Hepatic stellate cell (primary cell): Measurements from ENCODE around the gene MAGEB3.

Experiments
- DNase-seq: peaks from one replicate; pipeline ENCODE4 v3.0.0; 2011; ENCODE audit warnings: low spot score

The MAGEB3 gene

GRCh38 chrX:30280428-30280827 is 50.0 kb downstream of the MAGEB3 start:
- DNase-seq = no peak

GRCh38 chrX:30282527-30282926 is 52.1 kb downstream of the MAGEB3 start:
- DNase-seq = no peak

GRCh38 chrX:30283456-30284200 is 53.2 kb downstream of the MAGEB3 start:
- peak; percentile 23 for DNase-seq
